HG03097 (cell line): ENCODE results near the gene SLC35A3.
"Not testable (repeated sequence)": the region's sequence is repeated elsewhere in the genome, so short reads cannot be mapped to it uniquely, and the experiment has no call there.

ENCODE experiments used
- ATAC-seq: cut with Tn5 transposase; IDR thresholded peaks from one replicate; pipeline ENCODE4 v1.9.1; 2021; ENCODE audit not compliant: unreplicated experiment, low FRiP score

Gene SLC35A3

GRCh38 chr1:99969729-99970621, at the start of gene SLC35A3:
Gene SLC35A3 (plus strand): TSS chr1:99969996. CDS start chr1:99993555, 23,559 bp downstream.
- peak; percentile 95 for ATAC-seq

GRCh38 chr1:99934801-99935200, 35.0 kb upstream of the SLC35A3 start:
- no peak for ATAC-seq

GRCh38 chr1:99935534-99935933, 34.3 kb upstream of the SLC35A3 start:
- no peak for ATAC-seq

- no peak for ATAC-seq
Observed at GRCh38 chr1:99936071-99936470, 33.7 kb upstream of the SLC35A3 start.

- no peak for ATAC-seq
Observed at GRCh38 chr1:99942723-99943122, 27.1 kb upstream of the SLC35A3 start.

- ATAC-seq = no peak
Observed at GRCh38 chr1:99943223-99943794, 26.5 kb upstream of the SLC35A3 start.

- no peak for ATAC-seq
Observed at GRCh38 chr1:99944192-99944591, 25.6 kb upstream of the SLC35A3 start.

- ATAC-seq = no peak
Observed at GRCh38 chr1:99945174-99945573, 24.6 kb upstream of the SLC35A3 start.

GRCh38 chr1:99950486-99950885, 19.3 kb upstream of the SLC35A3 start:
- no peak for ATAC-seq

GRCh38 chr1:99952522-99952921, 17.3 kb upstream of the SLC35A3 start:
- no peak for ATAC-seq

GRCh38 chr1:99955375-99955774, 14.4 kb upstream of the SLC35A3 start:
- no peak for ATAC-seq

GRCh38 chr1:99956755-99957154, 13.0 kb upstream of the SLC35A3 start:
- no peak for ATAC-seq

GRCh38 chr1:99957818-99958217, 12.0 kb upstream of the SLC35A3 start:
- ATAC-seq = no peak

GRCh38 chr1:99959189-99959705, 10.5 kb upstream of the SLC35A3 start:
- ATAC-seq = not testable (repeated sequence)

- ATAC-seq = not testable (repeated sequence)
Observed at GRCh38 chr1:99960260-99960659, 9.5 kb upstream of the SLC35A3 start.

- ATAC-seq = no peak
Observed at GRCh38 chr1:99963041-99963795, 6.6 kb upstream of the SLC35A3 start.

GRCh38 chr1:99964806-99965205, 5.0 kb upstream of the SLC35A3 start:
- no peak for ATAC-seq

- ATAC-seq = no peak
Observed at GRCh38 chr1:99965646-99966375, 4.0 kb upstream of the SLC35A3 start.

GRCh38 chr1:99968214-99968613, 1.6 kb upstream of the SLC35A3 start:
- no peak for ATAC-seq

GRCh38 chr1:99969260-99969728, 502 bp upstream of the SLC35A3 start:
- ATAC-seq = peak; percentile 1
